Astrocyte of the spinal cord (primary cell): ENCODE results near the gene LPGAT1.
A peak's percentile ranks its signal among the peaks of the same experiment; 100 is the strongest.

Experiments
- DNase-seq: peaks from one replicate; pipeline ENCODE4 v3.0.0; 2011; ENCODE audit warnings: low read depth, low spot score
- H3K4me3 ChIP-seq: 2 replicates; pipeline ENCODE4 v1.5.1; 2011; ENCODE audit warnings: low read depth, mild to moderate bottlenecking, low read length, moderate library complexity
- CTCF ChIP-seq: IDR thresholded peaks from 2 replicates; pipeline ENCODE4 v1.5.1; 2012; ENCODE audit warnings: low read depth, mild to moderate bottlenecking, low read length, inconsistent platforms
- in situ Hi-C: cut with HindIII; loops from 2 replicates; pipeline ENCODE4 v1.10.0; 2017; ENCODE audit warnings: low sequenced_read_pairs

LPGAT1 gene

GRCh38 chr1:211738691-211739301 is 91.8 kb downstream of the LPGAT1 start:
- no peak overlapping the region for H3K4me3 ChIP-seq
- in situ Hi-C loops, result no loop called here
- no peak for DNase-seq

GRCh38 chr1:211738096-211738690 is 92.4 kb downstream of the LPGAT1 start:
- TF ChIP-seq CTCF, result no peak
- no peak for DNase-seq
- in situ Hi-C loops, result no loop called here
- H3K4me3 ChIP-seq, result no peak overlapping the region

More at GRCh38 chr1:211738691-211739301, 91.8 kb downstream of the LPGAT1 start:
- no peak for TF ChIP-seq CTCF

- in situ Hi-C loops, result no loop called here
- TF ChIP-seq CTCF, result no peak
- no peak for DNase-seq
- no peak overlapping the region for H3K4me3 ChIP-seq
Observed at GRCh38 chr1:211737115-211738035, 93.2 kb downstream of the LPGAT1 start.

GRCh38 chr1:211736351-211736915 is 94.1 kb downstream of the LPGAT1 start:
- no peak for TF ChIP-seq CTCF
- no peak overlapping the region for H3K4me3 ChIP-seq
- in situ Hi-C loops, result no loop called here
- DNase-seq, result peak; percentile 18

GRCh38 chr1:211735208-211736170 is 95.1 kb downstream of the LPGAT1 start:
- no peak for TF ChIP-seq CTCF
- in situ Hi-C loops, result no loop called here
- DNase-seq, result peak; percentile 86
- H3K4me3 ChIP-seq, result no peak overlapping the region

- in situ Hi-C loops, result no loop called here
- no peak for TF ChIP-seq CTCF
- no peak overlapping the region for H3K4me3 ChIP-seq
- no peak for DNase-seq
Observed at GRCh38 chr1:211734791-211735190, 95.8 kb downstream of the LPGAT1 start.
